ENCODE results near the gene GSE1. TPM values are rescaled to one million over a fixed set of nuclear protein-coding genes. Genes with fewer than 3 reads are reported as not detected.

GSE1 gene
- total and polyA plus RNA-seq, 9 of the 15 experiments (the other 6 are each of a cell fraction or from before 2014, with no cell fraction given): 12.2 to 244 (median 57.9) TPM

- CTCF ChIA-PET (ENCODE audit: low intra/inter-chr PET ratio): no interaction called here
- H3K79me2 ChIP-seq (ENCODE audit: control insufficient read depth, insufficient read depth, low read length): peaks cover 100% of the 10 kb centered on the region
- peak overlapping the region in 1 of 2 experiments; percentile 77; a peak in 2 of 4 replicates for H3K9ac ChIP-seq (ENCODE audit: insufficient read depth in 1 of 2, low read depth in 2 of 2, low read length in 2 of 2)
- H3K27me3 ChIP-seq (ENCODE audit: control insufficient read depth in 2 of 2, insufficient read depth in 2 of 2, low read length in 2 of 2): no peaks in the 10 kb centered on the region; a peak in 1 of 5 replicates
- ATAC-seq (no peak), DNase-seq (ENCODE audit: extremely low read depth in 1 of 4, low spot score in 3 of 4) (no peak), FAIRE-seq (no peak)
- POLR2A ChIA-PET: interaction anchor here (0.5 to 3.3 kb wide), 3 partner anchors 8 to 218 kb away, joined by 4 to 15 read pairs (median 4); no protein-coding TSS in a partner anchor
- H2AFZ ChIP-seq (ENCODE audit: low read depth, low read length): no peak overlapping the region
- no peak overlapping the region for H3K4me2 ChIP-seq (ENCODE audit: insufficient read depth, low read length)
- peaks cover 97% of the 10 kb centered on the region for H3K36me3 ChIP-seq (ENCODE audit: control insufficient read depth, insufficient read depth, low read length)
- 86% methylated on average over 12 of the region's 12 CpGs for WGBS (ENCODE audit: insufficient coverage, low coverage, missing lambda C conversion rate)
- no peaks in the 10 kb centered on the region for H3K9me3 ChIP-seq (replicated peaks; ENCODE audit: control insufficient read depth, insufficient read depth, low read depth, low read length)
- H3K4me3 ChIP-seq: no peak overlapping the region
- peaks cover 82 to 90% of the 10 kb centered on the region in 2 experiments for H3K4me1 ChIP-seq (replicated peaks in 1 of 2; ENCODE audit: control insufficient read depth in 2 of 2, insufficient read depth in 2 of 2, low read length in 2 of 2)
- BruUV-seq (replicated peaks): no TSS peak
- H3K27ac ChIP-seq (ENCODE audit: extremely low read depth, low read depth, low read length): peak overlapping the region; percentile 8; the same call in 1 of the 3 replicates
- peaks cover 44% of the 10 kb centered on the region for H3K9me1 ChIP-seq (ENCODE audit: control insufficient read depth, insufficient read depth, low read length)
- H4K20me1 ChIP-seq (replicated peaks; ENCODE audit: control insufficient read depth, insufficient read depth, low read length): peaks cover 94% of the 10 kb centered on the region
- intact Hi-C loops (cut with micrococcal nuclease): loop anchor here (10.0 kb wide), 1 partner anchor 138 kb away; no protein-coding TSS in a partner anchor
- in situ Hi-C loops (cut with MboI): no loop called here
- TF ChIP-seq, protein P1, sequence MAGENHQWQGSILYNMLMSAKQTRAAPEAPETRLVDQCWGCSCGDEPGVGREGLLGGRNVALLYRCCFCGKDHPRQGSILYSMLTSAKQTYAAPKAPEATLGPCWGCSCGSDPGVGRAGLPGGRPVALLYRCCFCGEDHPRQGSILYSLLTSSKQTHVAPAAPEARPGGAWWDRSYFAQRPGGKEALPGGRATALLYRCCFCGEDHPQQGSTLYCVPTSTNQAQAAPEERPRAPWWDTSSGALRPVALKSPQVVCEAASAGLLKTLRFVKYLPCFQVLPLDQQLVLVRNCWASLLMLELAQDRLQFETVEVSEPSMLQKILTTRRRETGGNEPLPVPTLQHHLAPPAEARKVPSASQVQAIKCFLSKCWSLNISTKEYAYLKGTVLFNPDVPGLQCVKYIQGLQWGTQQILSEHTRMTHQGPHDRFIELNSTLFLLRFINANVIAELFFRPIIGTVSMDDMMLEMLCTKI (IDR thresholded peaks at IDR 0.05; ENCODE audit: partially characterized antibody): no peak
- 0 out of 2 replicates have a peak, but pooled peaks have one; percentile 28 for TF ChIP-seq ZNF511 (CRISPR knock-in tag; IDR thresholded peaks at IDR 0.05)
- TF ChIP-seq YY1 (IDR thresholded peaks at IDR 0.05; ENCODE audit: borderline replicate concordance in 1 of 3, control insufficient read depth in 1 of 3, extremely low read depth in 1 of 3, insufficient read depth in 3 of 3, insufficient read length in 1 of 3, insufficient replicate concordance in 2 of 3, low read depth in 1 of 3, low read length in 2 of 3): no peak
- no peak for TF ChIP-seq PHF20 (IDR thresholded peaks at IDR 0.05; ENCODE audit: partially characterized antibody)
- TF ChIP-seq CAMTA2 (CRISPR knock-in tag; conservative IDR thresholded peaks at IDR 0.05): no peak
- no peak for TF ChIP-seq SAP30 (IDR thresholded peaks at IDR 0.05; ENCODE audit: borderline replicate concordance, insufficient read depth, low read depth, low read length, poor library complexity, severe bottlenecking)
- TF ChIP-seq MYBL2 (IDR thresholded peaks at IDR 0.05; ENCODE audit: low read depth): no peak
- TF ChIP-seq MYBL2 (CRISPR knock-in tag; IDR thresholded peaks at IDR 0.05; ENCODE audit: borderline replicate concordance): no peak
- TF ChIP-seq POLR2G (IDR thresholded peaks at IDR 0.05; ENCODE audit: low read depth, low read length): peak; percentile 68
- TF ChIP-seq E2F6 (IDR thresholded peaks at IDR 0.05; ENCODE audit: borderline replicate concordance in 1 of 2, extremely low read depth in 1 of 2, insufficient read depth in 1 of 2, insufficient read length in 1 of 2, low read depth in 1 of 2, low read length in 1 of 2, poor library complexity in 1 of 2, severe bottlenecking in 1 of 2): no peak
- no peak for TF ChIP-seq BRD9 (IDR thresholded peaks at IDR 0.05; ENCODE audit: low read depth, partially characterized antibody)
- no peak for TF ChIP-seq TEAD4 (IDR thresholded peaks at IDR 0.05; ENCODE audit: low read length)
- TF ChIP-seq TEAD4 (CRISPR knock-in tag; IDR thresholded peaks at IDR 0.05; ENCODE audit: borderline replicate concordance): no peak
- TF ChIP-seq RBFOX2 (IDR thresholded peaks at IDR 0.05; ENCODE audit: low read depth, low read length): peak; percentile 37; the same call in 1 of the 2 replicates
- no peak for TF ChIP-seq FUS (optimal IDR thresholded peaks at IDR 0.05; ENCODE audit: low read depth, low read length)
- TF ChIP-seq, protein P2, sequence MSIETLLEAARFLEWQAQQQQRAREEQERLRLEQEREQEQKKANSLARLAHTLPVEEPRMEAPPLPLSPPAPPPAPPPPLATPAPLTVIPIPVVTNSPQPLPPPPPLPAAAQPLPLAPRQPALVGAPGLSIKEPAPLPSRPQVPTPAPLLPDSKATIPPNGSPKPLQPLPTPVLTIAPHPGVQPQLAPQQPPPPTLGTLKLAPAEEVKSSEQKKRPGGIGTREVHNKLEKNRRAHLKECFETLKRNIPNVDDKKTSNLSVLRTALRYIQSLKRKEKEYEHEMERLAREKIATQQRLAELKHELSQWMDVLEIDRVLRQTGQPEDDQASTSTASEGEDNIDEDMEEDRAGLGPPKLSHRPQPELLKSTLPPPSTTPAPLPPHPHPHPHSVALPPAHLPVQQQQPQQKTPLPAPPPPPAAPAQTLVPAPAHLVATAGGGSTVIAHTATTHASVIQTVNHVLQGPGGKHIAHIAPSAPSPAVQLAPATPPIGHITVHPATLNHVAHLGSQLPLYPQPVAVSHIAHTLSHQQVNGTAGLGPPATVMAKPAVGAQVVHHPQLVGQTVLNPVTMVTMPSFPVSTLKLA (conservative IDR thresholded peaks at IDR 0.05): no peak
- no peak for TF ChIP-seq NFXL1 (CRISPR knock-in tag; IDR thresholded peaks at IDR 0.05)
Measured at GRCh38 chr16:85576944-85577343, 36.2 kb upstream of the GSE1 start.
